ENCODE data around the gene FMN2.
A peak's percentile ranks its signal among the peaks of the same experiment; 100 is the strongest.
"Not testable (repeated sequence)": the region's sequence is repeated elsewhere in the genome, so short reads cannot be mapped to it uniquely, and the experiment has no call there.

The FMN2 gene

GRCh38 chr1:240145120-240145519 is 53.4 kb downstream of the FMN2 start:
- no peak for DNase-seq

- DNase-seq, result no peak
Measured at GRCh38 chr1:240148333-240148732, 56.6 kb downstream of the FMN2 start.

GRCh38 chr1:240149484-240150094 is 57.9 kb downstream of the FMN2 start:
- DNase-seq, result no peak

GRCh38 chr1:240151136-240151735 is 59.6 kb downstream of the FMN2 start:
- DNase-seq, result no peak

- no peak for DNase-seq
Measured at GRCh38 chr1:240152611-240153297, 61.1 kb downstream of the FMN2 start.

- no peak for DNase-seq
Measured at GRCh38 chr1:240155605-240156004, 63.9 kb downstream of the FMN2 start.

- DNase-seq, result no peak
Measured at GRCh38 chr1:240164742-240165141, 73.1 kb downstream of the FMN2 start.

GRCh38 chr1:240169188-240169587 is 77.5 kb downstream of the FMN2 start:
- DNase-seq, result no peak

- DNase-seq, result no peak
Measured at GRCh38 chr1:240170266-240170665, 78.6 kb downstream of the FMN2 start.

GRCh38 chr1:240170806-240171205 is 79.1 kb downstream of the FMN2 start:
- DNase-seq, result no peak

- DNase-seq, result no peak
Measured at GRCh38 chr1:240171907-240172306, 80.2 kb downstream of the FMN2 start.

- no peak for DNase-seq
Measured at GRCh38 chr1:240173836-240174235, 82.2 kb downstream of the FMN2 start.

GRCh38 chr1:240174734-240175133 is 83.1 kb downstream of the FMN2 start:
- DNase-seq, result no peak

- no peak for DNase-seq
Measured at GRCh38 chr1:240178366-240178765, 86.7 kb downstream of the FMN2 start.

GRCh38 chr1:240184682-240185081 is 93.0 kb downstream of the FMN2 start:
- DNase-seq, result not testable (repeated sequence)

- no peak for DNase-seq
Measured at GRCh38 chr1:240188139-240188538, 96.5 kb downstream of the FMN2 start.

GRCh38 chr1:240189386-240189989 is 97.8 kb downstream of the FMN2 start:
- peak; percentile 2 to 19 for DNase-seq

GRCh38 chr1:240190881-240191401 is 99.3 kb downstream of the FMN2 start:
- DNase-seq, result no peak

GRCh38 chr1:240192851-240193250 is 101.2 kb downstream of the FMN2 start:
- DNase-seq, result no peak

GRCh38 chr1:240193679-240194078 is 102.0 kb downstream of the FMN2 start:
- no peak for DNase-seq

GRCh38 chr1:240194120-240194519 is 102.4 kb downstream of the FMN2 start:
- DNase-seq, result no peak

- no peak for DNase-seq
Measured at GRCh38 chr1:240198376-240198775, 106.7 kb downstream of the FMN2 start.

- DNase-seq, result no peak
Measured at GRCh38 chr1:240199758-240200645, 108.3 kb downstream of the FMN2 start.

Data from stimulated activated CD4-positive, alpha-beta T cell treated with anti-CD3 and anti-CD28 coated beads, Interleukin-2, amount 100 ng/mL, for 24 hours (primary cell).